ENCODE measurements around the gene ZNF277.
"Not testable (repeated sequence)": the region's sequence is repeated elsewhere in the genome, so short reads cannot be mapped to it uniquely, and the experiment has no call there.

The ZNF277 gene

GRCh38 chr7:112212571-112212970, 6.1 kb downstream of the ZNF277 start:
- no peak for DNase-seq (ENCODE audit: low spot score)

- no peak for DNase-seq (ENCODE audit: low spot score)
These were observed 7.2 kb downstream of the ZNF277 start for GRCh38 chr7:112213735-112214134.

GRCh38 chr7:112214268-112214667, 7.8 kb downstream of the ZNF277 start:
- no peak for DNase-seq (ENCODE audit: low spot score)

- no peak for DNase-seq (ENCODE audit: low spot score)
These were observed 8.4 kb downstream of the ZNF277 start for GRCh38 chr7:112214883-112215282.

- no peak for DNase-seq (ENCODE audit: low spot score)
These were observed 9.3 kb downstream of the ZNF277 start for GRCh38 chr7:112215787-112216186.

GRCh38 chr7:112220877-112221434, 14.5 kb downstream of the ZNF277 start:
- DNase-seq (ENCODE audit: low spot score): no peak

GRCh38 chr7:112223310-112223709, 16.8 kb downstream of the ZNF277 start:
- no peak for DNase-seq (ENCODE audit: low spot score)

- no peak for DNase-seq (ENCODE audit: low spot score)
These were observed 17.7 kb downstream of the ZNF277 start for GRCh38 chr7:112224186-112224585.

- DNase-seq (ENCODE audit: low spot score): no peak
These were observed 18.5 kb downstream of the ZNF277 start for GRCh38 chr7:112225006-112225405.

- DNase-seq (ENCODE audit: low spot score): no peak
These were observed 20.3 kb downstream of the ZNF277 start for GRCh38 chr7:112226701-112227276.

GRCh38 chr7:112228632-112229031, 22.1 kb downstream of the ZNF277 start:
- DNase-seq (ENCODE audit: low spot score): no peak

- DNase-seq (ENCODE audit: low spot score): no peak
These were observed 25.9 kb downstream of the ZNF277 start for GRCh38 chr7:112232212-112232978.

GRCh38 chr7:112233048-112233697, 26.7 kb downstream of the ZNF277 start:
- no peak for DNase-seq (ENCODE audit: low spot score)

- DNase-seq (ENCODE audit: low spot score): no peak
These were observed 27.7 kb downstream of the ZNF277 start for GRCh38 chr7:112234147-112234546.

- no peak for DNase-seq (ENCODE audit: low spot score)
These were observed 30.1 kb downstream of the ZNF277 start for GRCh38 chr7:112236597-112236996.

- DNase-seq (ENCODE audit: low spot score): no peak
These were observed 31.8 kb downstream of the ZNF277 start for GRCh38 chr7:112238330-112238729.

GRCh38 chr7:112238852-112239610, 32.5 kb downstream of the ZNF277 start:
- DNase-seq (ENCODE audit: low spot score): no peak

- no peak for DNase-seq (ENCODE audit: low spot score)
These were observed 42.1 kb downstream of the ZNF277 start for GRCh38 chr7:112248598-112248997.

GRCh38 chr7:112249967-112250366, 43.5 kb downstream of the ZNF277 start:
- not testable (repeated sequence) for DNase-seq (ENCODE audit: low spot score)

- DNase-seq (ENCODE audit: low spot score): peak; percentile 80
These were observed 45.6 kb downstream of the ZNF277 start for GRCh38 chr7:112252141-112252540.

- DNase-seq (ENCODE audit: low spot score): no peak
These were observed 46.2 kb downstream of the ZNF277 start for GRCh38 chr7:112252691-112253090.

GRCh38 chr7:112254156-112254555, 47.7 kb downstream of the ZNF277 start:
- no peak for DNase-seq (ENCODE audit: low spot score)
